KMS-11 (cell line): Measurements from ENCODE around the gene CORO2A.

Source experiments
- H2AFZ ChIP-seq: fragments of 200-600 bp; sonication (generic); 2 replicates; pipeline ENCODE4 v1.6.1; 2016; ENCODE audit warnings: antibody characterized with exemption, mixed run types, low read depth
- H3K27ac ChIP-seq: fragments of 200-600 bp; sonication (generic); 2 replicates; pipeline ENCODE4 v1.6.1; 2016; ENCODE audit warnings: mild to moderate bottlenecking, mixed run types
- H3K27me3 ChIP-seq: fragments of 200-600 bp; sonication (generic); 2 replicates; pipeline ENCODE4 v1.6.1; 2017; ENCODE audit warnings: mild to moderate bottlenecking, low read depth, mixed run types, moderate library complexity; ENCODE audit not compliant: insufficient read depth
- H3K36me3 ChIP-seq: fragments of 200-600 bp; sonication (generic); 2 replicates; pipeline ENCODE4 v1.6.1; 2017; ENCODE audit warnings: mild to moderate bottlenecking, mixed run types; ENCODE audit not compliant: insufficient read depth
- H3K4me1 ChIP-seq: fragments of 200-600 bp; sonication (generic); 2 replicates; pipeline ENCODE4 v1.6.1; 2016; ENCODE audit warnings: mild to moderate bottlenecking, low read depth, mixed run types; ENCODE audit not compliant: poor library complexity, severe bottlenecking
- H3K4me2 ChIP-seq: fragments of 200-600 bp; sonication (generic); 2 replicates; pipeline ENCODE4 v1.7.0; 2016; ENCODE audit warnings: mild to moderate bottlenecking, mixed run types
- H3K4me3 ChIP-seq: fragments of 200-600 bp; sonication (generic); IDR thresholded peaks from 2 replicates; pipeline ENCODE4 v1.6.1; 2017; ENCODE audit warnings: low read depth, low read length, mixed read lengths; ENCODE audit not compliant: insufficient read depth
- H3K79me2 ChIP-seq: fragments of 200-600 bp; sonication (generic); 2 replicates; pipeline ENCODE4 v1.6.1; 2016; ENCODE audit warnings: low read depth, mixed run types; ENCODE audit not compliant: insufficient read depth
- H3K9ac ChIP-seq: fragments of 200-600 bp; sonication (generic); 2 replicates; pipeline ENCODE4 v1.6.1; 2016; ENCODE audit warnings: mild to moderate bottlenecking, mixed run types
- H4K20me1 ChIP-seq: fragments of 200-600 bp; sonication (generic); 2 replicates; pipeline ENCODE4 v1.6.1; 2016; ENCODE audit warnings: mild to moderate bottlenecking, mixed run types; ENCODE audit not compliant: insufficient read depth
- CTCF ChIP-seq: fragments of 200-600 bp; sonication (generic); conservative IDR thresholded peaks from 2 replicates; pipeline ENCODE4 v1.6.1; 2017; ENCODE audit warnings: low read depth, mild to moderate bottlenecking, antibody characterized with exemption, low read length, moderate library complexity, mixed read lengths

CORO2A gene

GRCh38 chr9:98094851-98095250 lies 97.6 kb downstream of the CORO2A start:
- no peak for TF ChIP-seq CTCF
- H2AFZ ChIP-seq, result no peak overlapping the region
- H4K20me1 ChIP-seq, result no peaks in the 10 kb centered on the region
- peaks cover 3% of the 10 kb centered on the region; the same call in 1 of the 2 replicates for H3K79me2 ChIP-seq
- H3K4me1 ChIP-seq, result peaks cover 49% of the 10 kb centered on the region
- no peak overlapping the region for H3K4me2 ChIP-seq
- no peaks in the 10 kb centered on the region for H3K27me3 ChIP-seq
- no peak overlapping the region for H3K4me3 ChIP-seq
- H3K9ac ChIP-seq, result no peak overlapping the region
- no peaks in the 10 kb centered on the region for H3K36me3 ChIP-seq
- no peak overlapping the region for H3K27ac ChIP-seq

GRCh38 chr9:98094316-98094715 lies 98.1 kb downstream of the CORO2A start:
- no peak overlapping the region for H3K4me3 ChIP-seq
- H3K27ac ChIP-seq, result no peak overlapping the region
- H3K79me2 ChIP-seq, result no peaks in the 10 kb centered on the region
- H4K20me1 ChIP-seq, result no peaks in the 10 kb centered on the region
- no peaks in the 10 kb centered on the region for H3K27me3 ChIP-seq
- H3K9ac ChIP-seq, result no peak overlapping the region
- no peaks in the 10 kb centered on the region for H3K36me3 ChIP-seq
- no peak overlapping the region for H2AFZ ChIP-seq
- H3K4me1 ChIP-seq, result peaks cover 44% of the 10 kb centered on the region
- H3K4me2 ChIP-seq, result no peak overlapping the region
- no peak for TF ChIP-seq CTCF

- Histone ChIP-seq H3K4me3 (no peak overlapping the region), H3K79me2 (no peaks in the 10 kb centered on the region), H2AFZ (no peak overlapping the region), H3K27me3 (no peaks in the 10 kb centered on the region), H3K9ac (no peak overlapping the region), H3K36me3 (no peaks in the 10 kb centered on the region), H3K27ac (no peak overlapping the region), H4K20me1 (no peaks in the 10 kb centered on the region), H3K4me1 (peaks cover 26% of the 10 kb centered on the region), H3K4me2 (no peak overlapping the region)
- TF ChIP-seq CTCF, result no peak
Observed at GRCh38 chr9:98092613-98092931, 99.9 kb downstream of the CORO2A start.

GRCh38 chr9:98091735-98092612 lies 100.5 kb downstream of the CORO2A start:
- no peaks in the 10 kb centered on the region for H3K79me2 ChIP-seq
- no peak overlapping the region for H3K4me2 ChIP-seq
- peaks cover 20% of the 10 kb centered on the region for H3K4me1 ChIP-seq
- no peak overlapping the region for H3K4me3 ChIP-seq
- no peak overlapping the region for H3K27ac ChIP-seq
- H3K9ac ChIP-seq, result no peak overlapping the region
- H2AFZ ChIP-seq, result no peak overlapping the region
- no peak for TF ChIP-seq CTCF
- no peaks in the 10 kb centered on the region for H3K36me3 ChIP-seq
- no peaks in the 10 kb centered on the region for H4K20me1 ChIP-seq
- no peaks in the 10 kb centered on the region for H3K27me3 ChIP-seq
